Measurements from ENCODE around the gene MBNL2.

GRCh38 chr13:97310809-97311436, 88.8 kb downstream of the MBNL2 start:
- no peak for TF ChIP-seq POLR2AphosphoS5 (IDR thresholded peaks at IDR 0.05)
- TF ChIP-seq POLR2A (IDR thresholded peaks at IDR 0.05), result no peak
- TF ChIP-seq CTCF (IDR thresholded peaks at IDR 0.05), result no peak
- TF ChIP-seq EP300 (IDR thresholded peaks at IDR 0.05), result no peak
